ENCODE results near the gene ABTB2. TPM values are rescaled to one million over a fixed set of nuclear protein-coding genes. Genes with fewer than 3 reads are reported as not detected.
"Not testable (repeated sequence)": the region's sequence is repeated elsewhere in the genome, so short reads cannot be mapped to it uniquely, and the experiment has no call there.

Gene ABTB2
- total RNA-seq, 4 donors from 2014 or later: 3.4 to 6.2 (median 4.2) TPM

GRCh38 chr11:34397811-34398210 lies 40.0 kb upstream of the ABTB2 start:
- DNase-seq (ENCODE audit: low spot score) (no peak), ATAC-seq (ENCODE audit: low FRiP score) (no peak)
- no peak for TF ChIP-seq CTCF (IDR thresholded peaks at IDR 0.05)

- DNase-seq (ENCODE audit: low spot score): no peak
- ATAC-seq (ENCODE audit: low FRiP score): no peak
- no peak for TF ChIP-seq CTCF (IDR thresholded peaks at IDR 0.05)
Measured at GRCh38 chr11:34397120-34397519, 39.3 kb upstream of the ABTB2 start.

GRCh38 chr11:34395916-34396550 lies 38.2 kb upstream of the ABTB2 start:
- no peak for ATAC-seq (ENCODE audit: low FRiP score)
- TF ChIP-seq CTCF (IDR thresholded peaks at IDR 0.05): no peak
- DNase-seq (ENCODE audit: low spot score): no peak

- DNase-seq (ENCODE audit: low spot score) (no peak), ATAC-seq (ENCODE audit: low FRiP score) (no peak)
- no peak for TF ChIP-seq CTCF (IDR thresholded peaks at IDR 0.05)
Measured at GRCh38 chr11:34394771-34395300, 37.0 kb upstream of the ABTB2 start.

GRCh38 chr11:34387653-34388052 lies 29.8 kb upstream of the ABTB2 start:
- no peak for TF ChIP-seq CTCF (IDR thresholded peaks at IDR 0.05)
- ATAC-seq (ENCODE audit: low FRiP score): no peak
- no peak for DNase-seq (ENCODE audit: low spot score)

- DNase-seq (ENCODE audit: low spot score); ATAC-seq (ENCODE audit: low FRiP score): not testable (repeated sequence)
Measured at GRCh38 chr11:34386356-34386755, 28.5 kb upstream of the ABTB2 start.

- no peak for DNase-seq (ENCODE audit: low spot score)
- no peak for ATAC-seq (ENCODE audit: low FRiP score)
- TF ChIP-seq CTCF (IDR thresholded peaks at IDR 0.05): no peak
Measured at GRCh38 chr11:34382532-34383276, 24.9 kb upstream of the ABTB2 start.
